Neutrophil (primary cell): ENCODE data around the gene PAK2.
"Not testable (repeated sequence)": the region's sequence is repeated elsewhere in the genome, so short reads cannot be mapped to it uniquely, and the experiment has no call there.

ENCODE experiments used
- H3K27ac ChIP-seq: fragments of 200-600 bp; sonication (generic); 2 replicates; pipeline ENCODE4 v1.5.1; 2016; ENCODE audit warnings: mild to moderate bottlenecking, moderate library complexity
- H3K27me3 ChIP-seq: fragments of 200-600 bp; sonication (generic); 2 replicates; pipeline ENCODE4 v1.6.0; 2016; ENCODE audit warnings: mild to moderate bottlenecking
- H3K36me3 ChIP-seq: fragments of 200-600 bp; sonication (generic); 2 replicates; pipeline ENCODE4 v1.5.1; 2017
- H3K4me1 ChIP-seq, 2 experiments: fragments of 200-600 bp in 1 of 2; sonication (generic) in 1 of 2; 1 replicate in 1 of 2; 2 replicates in 1 of 2; pipeline versions ENCODE4 v1.5.1 to v1.6.1; 2013 to 2016; ENCODE audit warnings: low read depth in 1 of 2, low read length in 1 of 2, mild to moderate bottlenecking in 1 of 2, moderate library complexity in 1 of 2; ENCODE audit not compliant: control insufficient read depth in 1 of 2, insufficient read depth in 1 of 2
- H3K4me3 ChIP-seq, 2 experiments: fragments of 200-600 bp in 1 of 2; sonication (generic) in 1 of 2; 1 replicate in 1 of 2; 2 replicates in 1 of 2; pipeline ENCODE4 v1.5.1; 2013 to 2016; ENCODE audit warnings: low read depth in 1 of 2, low read length in 1 of 2, mild to moderate bottlenecking in 1 of 2, moderate library complexity in 1 of 2
- H3K9me3 ChIP-seq: fragments of 200-600 bp; sonication (generic); 2 replicates; pipeline ENCODE4 v1.5.1; 2016
- CTCF ChIP-seq: fragments of 200-600 bp; sonication (generic); IDR thresholded peaks from 2 replicates; pipeline ENCODE4 v1.5.1; 2016; ENCODE audit warnings: antibody characterized with exemption

The PAK2 gene

DNA sequence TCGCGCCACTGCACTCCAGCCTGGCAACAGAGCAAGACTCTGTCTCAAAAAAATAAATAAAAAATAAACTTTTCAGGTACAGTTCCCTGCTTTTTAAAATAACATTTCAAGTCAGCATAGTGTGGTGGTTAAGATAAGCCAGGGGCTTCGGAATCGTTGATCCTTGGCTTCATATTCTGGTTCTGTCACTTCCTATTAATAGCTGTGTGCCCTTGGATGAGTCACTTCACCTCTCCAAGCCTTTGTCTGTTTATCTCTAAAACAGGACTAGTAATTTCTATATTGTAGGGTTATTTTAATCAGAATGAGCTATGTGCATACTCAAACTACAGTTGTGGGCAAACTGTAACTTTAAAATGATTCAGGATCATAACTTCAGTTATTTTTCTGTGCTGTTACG lies 74.2 kb downstream of the PAK2 start:
- Histone ChIP-seq H3K9me3 (no peaks in the 10 kb centered on the region), H3K36me3 (peaks cover 94% of the 10 kb centered on the region), H3K4me3 (no peak overlapping the region), H3K27ac (no peak overlapping the region), H3K4me1 (no peaks in the 10 kb centered on the region), H3K27me3 (no peaks in the 10 kb centered on the region)
- no peak for TF ChIP-seq CTCF

DNA sequence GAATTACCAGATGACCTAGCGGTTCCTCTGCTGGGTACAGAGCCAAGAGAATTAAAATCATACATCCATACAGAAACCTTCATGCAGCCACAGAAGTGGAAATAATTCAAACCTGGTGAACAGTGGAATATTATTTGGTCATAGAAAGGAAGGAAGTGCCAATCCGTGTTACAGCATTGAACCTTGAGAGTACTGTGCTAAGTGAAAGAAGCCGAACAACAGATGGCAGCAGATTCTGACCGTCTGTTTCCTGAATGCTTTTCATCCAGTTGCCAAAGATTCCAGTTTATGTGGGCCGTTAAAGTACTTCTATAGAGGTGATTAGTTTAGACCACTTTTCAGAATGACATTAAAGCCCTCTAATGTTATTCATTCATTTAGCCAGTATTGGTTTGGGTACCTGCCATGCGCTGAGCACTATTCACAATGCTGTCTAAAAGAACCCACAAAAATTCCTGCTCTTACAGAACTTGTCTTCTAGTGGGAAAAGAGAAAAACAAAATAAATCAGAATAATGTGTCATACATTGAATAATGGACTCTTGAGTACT lies 82.2 kb downstream of the PAK2 start:
- Histone ChIP-seq H3K4me3 (no peak overlapping the region), H3K36me3 (peaks cover 99% of the 10 kb centered on the region), H3K27me3 (no peaks in the 10 kb centered on the region), H3K9me3 (no peaks in the 10 kb centered on the region), H3K4me1 (no peaks in the 10 kb centered on the region), H3K27ac (no peak overlapping the region)
- TF ChIP-seq CTCF, result no peak

DNA sequence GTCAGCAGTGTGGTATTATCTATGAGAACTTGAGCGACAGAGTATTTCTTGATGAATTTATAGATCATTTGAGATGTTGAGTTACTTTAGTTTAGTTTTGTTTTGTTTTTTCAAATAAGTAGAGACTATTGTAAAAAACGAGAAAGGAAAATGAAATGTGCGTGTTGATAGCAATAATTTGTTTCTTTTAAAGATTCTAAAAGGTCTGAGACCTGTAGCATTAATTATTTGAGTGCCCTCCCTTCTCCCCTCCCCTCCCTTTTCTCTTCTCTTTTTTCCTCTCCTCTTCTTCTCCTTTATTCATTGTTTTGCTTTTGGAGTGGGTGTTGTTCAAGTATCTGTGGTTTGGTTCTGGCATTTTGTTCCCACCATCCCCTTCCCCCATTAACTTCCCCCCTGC lies 90.0 kb downstream of the PAK2 start:
- H3K27ac ChIP-seq, H3K9me3 ChIP-seq, H3K4me1 ChIP-seq, H3K27me3 ChIP-seq, H3K4me3 ChIP-seq: not testable (repeated sequence)
- peaks cover 85% of the 10 kb centered on the region for H3K36me3 ChIP-seq

DNA sequence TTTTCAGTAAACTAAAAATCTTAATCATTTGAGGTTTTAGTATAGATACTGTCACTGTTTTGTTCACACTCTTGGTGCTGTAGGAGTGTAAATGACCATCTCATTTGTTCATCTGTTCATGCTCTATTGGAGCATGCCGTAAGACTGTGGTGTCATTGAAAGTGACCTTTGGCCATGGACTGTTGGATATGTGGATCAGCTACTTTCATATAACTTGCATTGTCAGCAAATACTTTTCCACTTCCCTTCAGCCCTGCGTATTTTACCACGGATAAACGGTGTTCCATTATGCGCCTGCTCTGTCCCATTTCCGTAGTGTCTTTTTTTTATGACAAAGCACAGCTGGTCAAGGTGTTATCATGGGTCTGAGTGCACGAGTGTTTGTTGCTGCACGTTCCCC lies 95.4 kb downstream of the PAK2 start:
- H3K4me1 ChIP-seq, result no peaks in the 10 kb centered on the region
- no peaks in the 10 kb centered on the region for H3K27me3 ChIP-seq
- H3K9me3 ChIP-seq, result no peaks in the 10 kb centered on the region
- H3K4me3 ChIP-seq, result no peak overlapping the region
- H3K36me3 ChIP-seq, result peaks cover 30% of the 10 kb centered on the region
- H3K27ac ChIP-seq, result no peak overlapping the region
- no peak for TF ChIP-seq CTCF

- not testable (repeated sequence) for H3K4me1 ChIP-seq, H3K9me3 ChIP-seq, H3K27me3 ChIP-seq, H3K27ac ChIP-seq, H3K4me3 ChIP-seq
- H3K36me3 ChIP-seq, result peaks cover 15% of the 10 kb centered on the region
Observed at GRCh38 chr3:196836626-196837025, 97.0 kb downstream of the PAK2 start.

DNA sequence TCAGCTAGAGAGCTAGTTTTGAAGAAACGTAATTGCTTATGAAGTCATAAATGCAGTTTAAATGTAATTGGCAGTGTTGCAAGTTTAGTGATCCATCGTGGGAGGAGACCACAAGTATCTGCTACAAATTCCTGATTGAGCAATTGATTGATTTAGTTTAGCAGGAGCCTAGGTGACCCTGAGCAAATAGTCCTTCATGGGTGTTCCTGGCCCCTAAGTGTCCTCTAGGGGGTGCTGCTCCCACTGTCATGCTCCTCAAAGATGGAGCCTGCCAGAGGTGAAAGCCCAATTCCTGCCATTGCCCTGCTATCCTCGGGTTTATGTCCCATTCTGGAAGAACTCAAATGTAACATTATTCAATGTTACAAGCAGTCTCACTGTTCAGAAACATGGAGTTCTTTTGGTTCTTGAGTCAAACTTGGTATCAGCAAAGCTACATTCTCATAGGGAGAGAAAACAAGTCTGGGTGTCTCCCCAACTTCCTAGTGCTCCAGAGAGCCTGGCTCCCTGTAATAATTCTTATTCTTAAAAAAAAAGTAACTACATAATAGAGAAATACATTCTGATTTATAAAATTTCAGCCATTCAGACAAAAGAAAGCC lies 98.3 kb downstream of the PAK2 start:
- H3K4me3 ChIP-seq, result no peak overlapping the region
- H3K9me3 ChIP-seq, result no peaks in the 10 kb centered on the region
- H3K36me3 ChIP-seq, result peaks cover 2% of the 10 kb centered on the region
- H3K27me3 ChIP-seq, result no peaks in the 10 kb centered on the region
- peak; percentile 53 for TF ChIP-seq CTCF
- no peak overlapping the region for H3K27ac ChIP-seq
- H3K4me1 ChIP-seq, result no peaks in the 10 kb centered on the region

GRCh38 chr3:196839351-196839750 lies 99.7 kb downstream of the PAK2 start:
- H3K4me1 ChIP-seq, result not testable (repeated sequence)

More at GRCh38 chr3:196839351-196839750, 99.7 kb downstream of the PAK2 start:
- not testable (repeated sequence) for H3K27ac ChIP-seq, H3K4me3 ChIP-seq, H3K27me3 ChIP-seq, H3K36me3 ChIP-seq, H3K9me3 ChIP-seq
